Activated CD4-positive, alpha-beta T cell treated with anti-CD3 and anti-CD28 coated beads for 24 hours (primary cell): Measurements from ENCODE around the gene CPXM2.
"Not testable (repeated sequence)": the region's sequence is repeated elsewhere in the genome, so short reads cannot be mapped to it uniquely, and the experiment has no call there.

Experiments used
- DNase-seq, 2 donors: peaks; one replicate each; pipeline ENCODE4 v3.0.0-alpha.2; 2020; ENCODE audit warnings: low read depth in 2 of 2

Gene CPXM2

DNA sequence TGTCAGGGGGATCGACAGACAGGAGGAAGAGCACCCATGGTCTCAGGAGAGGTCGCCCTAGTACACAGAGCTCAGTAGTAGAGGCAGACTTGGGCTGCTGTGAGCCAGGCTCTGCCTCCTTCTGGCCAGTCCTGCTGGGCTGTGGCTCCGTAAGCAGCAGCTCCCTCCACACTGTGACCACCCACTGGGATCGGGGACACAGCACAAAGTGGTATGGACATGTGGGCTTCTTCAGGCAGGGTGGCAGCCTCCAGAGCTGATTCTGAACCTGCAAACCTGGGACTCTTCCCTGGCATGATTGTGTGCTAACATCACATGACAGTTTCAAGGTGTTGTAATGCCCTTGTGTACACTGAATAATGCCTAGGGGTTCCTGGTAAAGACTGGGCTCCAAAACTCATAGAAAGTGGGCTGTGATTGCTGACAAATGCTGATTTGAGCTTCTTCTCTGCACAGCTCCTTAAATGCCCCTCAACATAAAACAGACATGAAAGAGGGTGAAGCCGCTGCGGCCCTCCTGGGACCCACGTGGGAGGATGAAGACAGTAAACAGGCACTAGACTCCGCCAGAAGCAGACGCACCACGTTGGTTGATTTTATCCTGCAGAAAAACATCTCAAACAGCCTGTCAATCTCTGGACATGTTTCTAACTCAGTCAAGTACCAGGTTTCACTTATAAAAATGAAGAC is 148.7 kb downstream of the CPXM2 start:
- DNase-seq = no peak

DNA sequence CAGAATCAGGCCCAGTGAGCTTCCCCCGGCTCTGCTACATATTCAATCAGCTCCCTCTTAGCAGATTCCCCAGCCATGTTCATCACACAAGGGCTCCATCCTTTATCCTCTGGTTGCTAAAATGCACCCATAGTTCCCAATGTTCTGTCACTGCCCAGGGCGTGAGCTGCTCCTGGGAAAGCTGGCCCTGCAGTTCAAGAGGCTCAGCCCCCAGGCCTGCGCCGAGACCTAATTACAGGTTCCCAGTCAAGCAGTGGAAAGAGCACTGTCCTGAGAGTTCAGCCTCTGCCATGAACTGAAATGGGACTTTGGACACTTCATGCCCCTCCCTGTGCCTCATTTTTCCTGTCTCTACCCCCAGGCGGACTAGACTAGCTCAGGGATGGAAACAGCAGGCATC is 149.9 kb downstream of the CPXM2 start:
- no peak for DNase-seq

DNA sequence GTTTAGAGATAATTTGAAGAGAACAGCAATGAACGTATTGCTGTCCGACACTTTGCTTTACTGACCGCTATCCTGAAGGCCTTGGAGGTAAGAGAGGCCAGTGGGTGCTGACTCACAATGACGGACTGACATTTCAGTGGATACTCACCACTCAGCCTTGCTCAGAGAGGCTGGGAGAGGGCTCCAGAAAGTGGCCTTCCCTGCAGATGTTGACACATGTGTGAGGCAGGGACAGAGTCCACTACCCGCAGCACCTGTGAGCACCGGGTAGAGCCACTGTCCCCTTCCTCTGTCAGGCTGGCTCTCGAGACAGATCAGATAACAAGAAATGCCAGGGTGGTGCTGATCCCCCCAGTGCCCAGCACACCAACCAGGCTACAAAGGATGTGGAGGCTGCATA is 150.5 kb downstream of the CPXM2 start:
- DNase-seq = no peak

DNA sequence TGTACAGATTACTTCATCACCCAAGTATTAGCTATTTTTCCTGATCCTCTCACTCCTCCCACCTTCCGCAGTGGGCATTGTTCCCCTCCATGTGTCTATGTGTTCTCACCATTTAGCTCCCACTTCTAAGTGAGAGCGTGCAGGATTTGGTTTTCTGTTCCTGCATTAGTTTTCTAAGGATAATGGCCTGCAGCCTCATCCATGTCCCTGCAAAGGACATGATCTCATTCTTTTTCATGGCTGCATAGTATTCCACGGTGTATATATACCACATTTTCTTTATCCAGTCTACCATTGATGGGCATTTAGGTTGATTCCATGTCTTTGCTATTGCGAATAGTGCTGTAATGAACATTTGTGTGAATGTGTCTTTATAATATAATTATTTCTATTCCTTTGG is 154.7 kb downstream of the CPXM2 start:
- not testable (repeated sequence) for DNase-seq

DNA sequence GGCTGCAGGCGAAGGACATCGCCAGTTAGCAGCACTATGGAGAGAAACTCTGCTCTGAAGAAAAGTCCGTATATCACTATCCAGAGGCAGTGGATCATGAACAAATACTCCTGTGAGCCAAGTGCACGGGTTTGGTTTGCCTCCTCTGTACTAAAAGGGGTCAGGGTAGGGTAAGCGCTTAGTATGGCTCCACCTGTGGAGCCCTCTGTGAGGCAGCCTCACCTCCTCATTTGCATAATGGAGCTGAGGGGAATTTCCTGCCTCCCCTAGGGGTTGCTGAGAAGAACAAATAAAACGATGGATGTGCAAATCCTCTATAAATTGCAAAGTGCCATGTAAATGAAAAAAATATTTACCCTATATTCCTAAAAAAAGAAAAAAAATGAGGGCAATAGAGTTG is 162.1 kb downstream of the CPXM2 start:
- DNase-seq = no peak

DNA sequence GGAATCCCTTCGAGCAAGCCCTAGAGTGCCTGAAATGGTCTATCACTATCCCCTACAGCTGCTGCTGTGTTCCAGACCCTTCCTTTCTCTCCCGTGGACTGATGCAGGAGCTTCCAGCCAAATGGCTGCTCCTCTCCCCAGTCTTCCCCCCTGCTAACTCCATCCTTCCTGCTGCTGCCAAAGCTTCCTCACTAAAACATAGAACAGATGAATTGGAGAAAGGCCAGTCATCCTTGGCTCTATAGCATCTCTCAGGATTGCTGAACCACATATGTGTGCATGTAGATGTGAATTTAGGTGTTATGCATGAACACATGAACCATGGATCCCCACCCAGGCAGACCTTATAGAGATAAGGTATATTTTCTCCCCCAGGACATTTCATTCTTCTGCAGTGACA is 164.8 kb downstream of the CPXM2 start:
- no peak for DNase-seq

DNA sequence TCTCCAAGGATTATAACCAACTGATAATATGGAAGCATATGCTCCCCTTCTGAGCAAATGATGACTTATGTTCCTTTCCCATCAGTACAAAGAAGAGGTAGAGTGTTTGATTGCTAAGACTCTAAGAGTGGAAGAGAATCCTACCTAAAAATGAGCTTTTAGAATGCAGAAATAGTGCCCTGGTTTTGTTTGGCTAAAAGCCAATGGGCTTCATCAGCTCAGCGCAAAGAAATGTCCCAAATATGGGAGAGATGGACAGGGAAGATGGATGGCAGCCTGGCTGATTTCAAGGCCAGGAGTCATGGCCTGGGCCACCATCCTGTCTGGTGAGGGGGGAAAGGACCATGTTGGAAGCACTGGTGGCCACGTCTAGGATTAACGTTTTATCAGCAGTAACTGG is 165.2 kb downstream of the CPXM2 start:
- DNase-seq = no peak

DNA sequence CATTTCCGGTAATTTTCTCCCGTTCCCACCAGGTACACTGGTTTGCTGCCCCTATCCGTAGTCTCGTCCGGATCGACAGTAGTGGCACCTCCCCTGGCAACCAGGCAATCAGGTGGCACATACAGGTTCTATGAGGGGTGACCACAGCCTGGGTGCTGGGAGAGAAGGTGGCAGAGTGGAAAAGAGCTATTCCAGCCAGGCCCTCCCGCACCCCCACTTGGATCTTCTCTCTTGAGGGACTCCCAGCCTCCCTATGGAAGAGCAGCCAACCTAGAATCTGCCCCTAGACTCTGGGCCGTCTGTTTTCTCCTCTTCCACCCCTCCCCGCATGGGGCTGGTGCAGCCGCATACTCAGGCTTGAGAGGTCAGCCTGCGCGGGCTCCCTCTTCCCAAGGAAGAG is 166.9 kb downstream of the CPXM2 start:
- DNase-seq = no peak

DNA sequence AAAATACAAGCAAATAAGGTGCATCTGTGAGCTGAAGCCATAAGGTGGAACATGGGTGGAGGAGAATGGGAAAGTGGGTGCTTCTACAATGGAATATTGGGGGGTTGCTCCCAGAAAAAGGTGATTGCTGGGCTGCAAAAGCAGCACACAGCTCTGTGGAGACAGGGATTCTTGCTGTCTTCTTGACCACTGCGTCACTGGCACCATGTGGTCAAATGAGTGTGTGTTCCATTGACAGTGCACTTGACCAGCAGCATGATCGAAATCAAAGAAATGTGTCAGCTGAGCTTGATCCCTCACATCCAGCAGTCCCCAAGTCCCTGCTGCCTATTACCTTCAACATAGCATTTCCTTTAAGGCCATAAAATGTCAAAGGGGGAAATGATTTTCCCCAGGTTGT is 169.3 kb downstream of the CPXM2 start:
- no peak for DNase-seq

DNA sequence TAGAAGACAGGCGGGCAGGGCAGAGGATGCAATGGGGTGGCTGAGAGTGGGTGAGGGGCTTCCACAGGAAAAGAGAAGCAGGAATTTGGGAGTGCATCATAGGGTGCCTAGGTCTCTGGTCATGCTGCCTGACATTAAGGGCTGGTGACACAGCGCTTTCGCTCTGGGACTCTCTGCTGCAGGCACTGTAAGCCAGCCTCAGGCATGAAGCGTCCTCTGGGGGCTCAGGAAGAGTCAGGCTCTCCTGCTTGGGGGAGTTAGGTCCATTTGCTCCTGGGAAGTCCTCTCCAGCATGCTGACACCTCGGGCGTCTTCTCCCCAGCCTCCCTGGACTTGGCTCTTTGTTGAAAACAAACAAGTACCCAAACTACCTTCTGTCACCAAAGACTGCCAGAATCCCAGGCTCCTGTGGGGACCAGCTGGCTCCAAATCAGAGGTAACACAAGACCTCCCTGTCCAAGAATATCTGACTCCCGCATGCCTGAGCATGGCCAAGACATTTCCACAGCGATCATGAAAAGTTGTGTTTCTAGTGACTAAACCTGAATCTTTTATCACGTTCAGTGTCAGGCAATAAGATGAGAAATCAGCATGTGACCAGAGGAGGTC is 170.1 kb downstream of the CPXM2 start:
- no peak for DNase-seq

DNA sequence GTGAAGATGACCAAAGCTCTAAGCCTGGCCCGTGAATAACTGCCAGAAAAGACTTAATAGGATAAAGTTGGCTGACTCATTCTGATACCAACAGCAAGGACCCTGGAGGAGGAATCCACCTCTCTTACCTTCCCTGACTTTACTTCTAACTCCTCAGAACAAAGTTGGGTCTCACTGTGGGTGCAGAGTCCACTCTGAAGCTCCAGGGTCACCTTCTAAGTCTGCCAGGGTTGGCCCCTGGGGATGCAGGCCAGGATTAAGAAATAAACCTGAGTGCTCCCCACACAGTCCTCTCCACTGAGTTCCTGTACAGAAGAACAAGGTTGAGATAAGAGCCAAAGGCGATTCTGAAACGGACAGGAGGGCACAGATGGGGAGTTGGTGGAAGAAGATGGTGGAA is 171.1 kb downstream of the CPXM2 start:
- DNase-seq = no peak

DNA sequence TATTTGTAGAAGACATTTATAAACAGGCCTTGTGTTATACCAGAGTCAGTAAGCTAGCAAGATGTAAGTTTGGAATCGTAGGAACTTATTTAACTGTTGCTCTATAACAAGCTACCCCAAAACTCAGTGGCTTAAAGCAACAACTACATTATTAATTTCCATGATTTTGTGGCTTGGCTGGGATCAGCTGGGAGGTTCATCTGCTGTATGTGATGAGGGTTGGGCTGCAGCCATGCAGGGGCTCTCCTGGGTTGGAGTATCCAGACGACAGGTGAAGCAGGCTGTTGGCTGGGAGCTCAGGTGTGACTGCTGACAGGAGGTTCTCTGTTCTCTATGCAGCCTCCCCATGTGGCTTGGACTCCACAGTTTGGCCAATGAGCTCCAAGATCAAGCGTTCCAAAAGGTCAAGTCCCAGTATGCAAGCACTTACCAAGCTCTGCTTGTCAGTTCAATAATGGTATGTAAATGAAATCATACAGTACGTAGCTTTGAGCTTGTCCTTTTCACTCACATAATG is 173.0 kb downstream of the CPXM2 start:
- DNase-seq = no peak

DNA sequence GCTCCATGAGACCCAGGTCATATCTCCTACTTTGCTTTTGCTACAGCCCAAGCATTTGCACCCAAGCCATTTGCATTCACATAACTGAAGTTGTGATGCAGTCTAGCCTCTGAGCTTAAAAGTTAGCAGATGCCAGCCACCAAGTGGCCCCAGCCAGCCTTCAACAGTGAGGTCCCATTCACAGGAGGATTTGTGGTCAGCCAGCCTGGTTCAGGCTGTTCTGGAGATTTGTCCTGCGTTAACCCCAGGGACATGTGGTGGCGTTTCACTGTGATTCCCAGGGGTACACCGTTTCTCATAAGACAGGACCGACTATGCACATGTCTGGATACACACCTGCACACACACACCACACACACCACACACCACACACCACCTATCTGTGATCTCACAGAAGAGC is 174.3 kb downstream of the CPXM2 start:
- DNase-seq = no peak

DNA sequence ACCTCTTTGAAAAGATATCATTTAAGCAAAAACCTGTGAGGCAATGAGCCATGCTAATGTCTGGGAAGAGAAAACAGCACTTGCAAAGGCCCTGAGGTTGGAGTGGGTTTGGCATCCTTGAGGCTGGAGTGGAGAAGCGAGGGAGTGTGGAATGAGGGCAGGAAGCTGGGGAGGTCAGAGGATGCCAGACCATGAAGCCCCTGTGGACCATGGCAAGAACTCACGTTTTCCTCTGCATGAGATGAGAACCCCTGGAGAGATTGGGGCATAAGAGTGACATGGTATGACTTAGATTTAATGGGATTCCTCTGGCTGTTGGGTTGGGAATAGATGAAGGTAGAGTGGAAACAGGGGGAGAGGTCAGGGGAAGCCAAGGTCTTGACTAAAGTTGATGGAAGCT is 176.1 kb downstream of the CPXM2 start:
- no peak for DNase-seq

DNA sequence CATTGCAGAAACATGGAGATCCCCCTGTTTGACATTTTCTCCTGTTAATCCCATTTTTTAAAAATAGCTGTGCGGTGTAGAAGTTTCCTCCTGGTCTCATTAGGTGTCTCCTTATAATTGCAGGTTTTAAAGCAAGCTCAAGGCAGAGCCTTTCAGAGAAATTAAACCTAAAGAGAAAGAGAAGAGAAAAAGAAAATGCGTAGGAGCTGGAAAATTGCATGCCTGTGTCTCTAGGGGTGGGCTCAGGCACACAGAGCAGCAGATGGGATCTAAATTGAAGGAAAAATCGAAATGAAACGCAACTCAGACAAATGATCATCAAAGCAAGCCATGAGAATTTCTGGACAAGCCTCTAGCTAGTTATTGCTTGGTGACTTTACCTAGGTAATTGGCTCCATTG is 185.4 kb downstream of the CPXM2 start:
- DNase-seq = no peak

DNA sequence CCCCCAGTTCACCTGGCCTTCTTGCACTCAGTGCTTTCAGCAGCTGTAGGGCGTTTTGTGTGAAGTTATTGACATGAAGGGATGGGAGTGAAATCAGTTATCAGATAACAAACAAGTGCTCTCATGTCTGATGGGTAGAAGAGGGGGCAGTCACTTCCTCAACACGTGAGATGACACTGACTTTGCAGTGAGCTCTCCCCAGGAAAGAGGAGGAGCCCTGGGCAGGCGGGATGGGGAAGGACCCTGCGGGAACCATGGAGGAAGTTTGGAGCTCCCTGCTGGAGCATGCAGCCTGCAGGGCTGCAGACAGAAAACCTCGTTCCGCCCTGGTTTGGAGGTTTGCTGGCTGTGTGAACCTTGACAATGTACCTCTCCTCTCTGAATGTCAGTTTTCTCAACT is 186.8 kb downstream of the CPXM2 start:
- no peak for DNase-seq

DNA sequence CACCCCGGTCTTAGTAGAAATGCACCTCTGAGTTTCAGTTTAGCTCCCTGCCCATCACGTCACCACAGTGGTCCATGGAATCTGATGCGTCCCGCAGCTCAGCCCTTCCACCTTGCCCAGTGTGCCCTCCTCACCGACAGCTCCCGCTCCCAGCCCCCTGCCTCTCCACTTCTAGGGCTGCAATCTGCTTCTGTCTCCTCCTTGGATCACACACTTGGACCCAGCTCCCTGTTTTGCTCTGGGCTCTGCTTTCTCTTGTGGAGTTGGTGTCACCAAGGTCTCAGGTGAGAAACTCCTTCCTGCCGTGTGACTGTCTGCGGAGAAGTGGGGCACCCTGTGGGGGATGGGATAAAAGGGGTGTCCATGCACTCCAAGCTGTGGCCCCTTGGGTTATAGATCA is 187.5 kb downstream of the CPXM2 start:
- DNase-seq = no peak

DNA sequence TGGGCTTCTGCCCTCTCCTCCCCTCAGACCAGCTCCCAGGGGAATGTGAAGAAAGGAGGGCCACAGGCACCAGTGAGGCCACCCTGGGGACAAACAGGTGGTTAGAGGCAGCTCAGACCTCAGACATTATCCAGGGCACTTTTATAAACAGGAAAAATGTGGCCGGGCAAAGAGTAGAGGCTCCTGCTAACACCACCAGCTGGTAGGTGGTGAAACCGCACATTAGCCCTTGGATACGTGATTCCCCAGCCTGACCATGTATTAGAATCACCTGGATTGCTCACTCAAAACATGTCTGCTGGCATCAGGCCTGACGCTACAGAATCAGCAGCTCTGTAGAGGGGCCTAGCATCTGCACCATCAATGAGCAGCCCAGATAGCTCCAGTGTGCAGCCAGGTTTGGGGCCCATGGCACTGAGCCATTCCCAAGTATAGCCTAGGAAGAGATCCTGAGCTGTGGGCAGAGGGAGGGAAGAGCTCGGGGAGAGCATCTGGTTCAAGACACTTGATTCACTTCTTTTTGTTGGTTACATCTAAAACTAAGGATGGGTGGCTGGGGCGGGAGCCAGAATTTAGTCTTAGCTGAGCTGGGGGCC is 188.3 kb downstream of the CPXM2 start:
- no peak for DNase-seq
